Breast epithelium (tissue), 3 donors: ENCODE measurements around the gene PRDM16.

Experiments used
- CTCF ChIP-seq, 3 donors: fragments of 450-650 bp; IDR thresholded peaks; one replicate each; pipeline ENCODE4 v1.5.1; 2016 to 2017; ENCODE audit warnings: antibody characterized with exemption in 3 of 3, mild to moderate bottlenecking in 3 of 3, moderate library complexity in 3 of 3
- POLR2A ChIP-seq: fragments of 450-650 bp; IDR thresholded peaks from one replicate; pipeline ENCODE4 v1.6.1; 2016; ENCODE audit warnings: antibody characterized with exemption, mild to moderate bottlenecking, moderate library complexity
- POLR2AphosphoS5 ChIP-seq, 3 donors: sonication (generic); formaldehyde crosslinking; IDR thresholded peaks; one replicate each; pipeline ENCODE4 v1.6.1; 2017; ENCODE audit warnings: antibody characterized with exemption in 3 of 3

- TF ChIP-seq POLR2A: no peak
- TF ChIP-seq CTCF (IDR thresholded peaks at IDR 0.05): no peak
- TF ChIP-seq POLR2AphosphoS5 (IDR thresholded peaks at IDR 0.05): no peak
Observed at GRCh38 chr1:3107201-3107600, 38.2 kb downstream of the PRDM16 start.
